Midbrain (tissue), 1 donor: Measurements from ENCODE around the gene TAAR9.
"Not testable (repeated sequence)": the region's sequence is repeated elsewhere in the genome, so short reads cannot be mapped to it uniquely, and the experiment has no call there.

Source experiments
- DNase-seq: peaks from one replicate; lab custom pipeline; 2025; lab: John Stamatoyannopoulos, UW

Gene TAAR9

GRCh38 chr6:132515386-132515785, 22.7 kb upstream of the TAAR9 start:
- DNase-seq, result no peak

GRCh38 chr6:132520953-132521352, 17.1 kb upstream of the TAAR9 start:
- DNase-seq, result no peak

- no peak for DNase-seq
Measured at GRCh38 chr6:132524646-132525045, 13.4 kb upstream of the TAAR9 start.

GRCh38 chr6:132525866-132526265, 12.2 kb upstream of the TAAR9 start:
- no peak for DNase-seq

- no peak for DNase-seq
Measured at GRCh38 chr6:132526461-132526860, 11.6 kb upstream of the TAAR9 start.

- DNase-seq, result no peak
Measured at GRCh38 chr6:132527791-132528190, 10.3 kb upstream of the TAAR9 start.

- peak; percentile 76 for DNase-seq
Measured at GRCh38 chr6:132530293-132530974, 7.6 kb upstream of the TAAR9 start.

GRCh38 chr6:132534546-132534945, 3.5 kb upstream of the TAAR9 start:
- not testable (repeated sequence) for DNase-seq

GRCh38 chr6:132537145-132537544, 932 bp upstream of the TAAR9 start:
- no peak for DNase-seq

- DNase-seq, result no peak
Measured at GRCh38 chr6:132544826-132545225, 6.7 kb downstream of the TAAR9 start.

GRCh38 chr6:132548746-132549463, 10.8 kb downstream of the TAAR9 start:
- no peak for DNase-seq

- DNase-seq, result no peak
Measured at GRCh38 chr6:132551214-132551613, 13.1 kb downstream of the TAAR9 start.

GRCh38 chr6:132552372-132552771, 14.3 kb downstream of the TAAR9 start, which contains the start of gene TAAR8:
Gene TAAR8, plus strand, starts transcription at chr6:132552672. Its CDS starts 21 bp downstream, at chr6:132552693.
- no peak for DNase-seq

- DNase-seq, result not testable (repeated sequence)
Measured at GRCh38 chr6:132560087-132560486, 22.0 kb downstream of the TAAR9 start.

- DNase-seq, result no peak
Measured at GRCh38 chr6:132566404-132566803, 28.3 kb downstream of the TAAR9 start.

- DNase-seq, result no peak
Measured at GRCh38 chr6:132567566-132567965, 29.5 kb downstream of the TAAR9 start.

- DNase-seq, result peak; percentile 32
Measured at GRCh38 chr6:132568611-132569010, 30.5 kb downstream of the TAAR9 start.

- peak; percentile 75 for DNase-seq
Measured at GRCh38 chr6:132569170-132569569, 31.1 kb downstream of the TAAR9 start.

GRCh38 chr6:132570221-132570777, 32.2 kb downstream of the TAAR9 start, which contains the start of gene TAAR6:
Gene TAAR6, plus strand, starts transcription at chr6:132570322. Its CDS starts 0 bp downstream, at chr6:132570322.
- peak; percentile 40 for DNase-seq

GRCh38 chr6:132571774-132572173, 33.7 kb downstream of the TAAR9 start:
- DNase-seq, result no peak

- no peak for DNase-seq
Measured at GRCh38 chr6:132584698-132585097, 46.6 kb downstream of the TAAR9 start.

GRCh38 chr6:132587424-132587823, 49.3 kb downstream of the TAAR9 start:
- DNase-seq, result no peak
